Stimulated activated CD8-positive, alpha-beta memory T cell treated with anti-CD3 and anti-CD28 coated beads, Interleukin-4, amount 100 ng/mL, for 24 hours (primary cell): Measurements from ENCODE around the gene OGDHL.

Source experiments
- DNase-seq: peaks from one replicate; pipeline ENCODE4 v3.0.0-alpha.2; 2020; ENCODE audit warnings: low read depth

Gene OGDHL

GRCh38 chr10:49689882-49690510, 72.1 kb downstream of the OGDHL start:
- no peak for DNase-seq

DNA sequence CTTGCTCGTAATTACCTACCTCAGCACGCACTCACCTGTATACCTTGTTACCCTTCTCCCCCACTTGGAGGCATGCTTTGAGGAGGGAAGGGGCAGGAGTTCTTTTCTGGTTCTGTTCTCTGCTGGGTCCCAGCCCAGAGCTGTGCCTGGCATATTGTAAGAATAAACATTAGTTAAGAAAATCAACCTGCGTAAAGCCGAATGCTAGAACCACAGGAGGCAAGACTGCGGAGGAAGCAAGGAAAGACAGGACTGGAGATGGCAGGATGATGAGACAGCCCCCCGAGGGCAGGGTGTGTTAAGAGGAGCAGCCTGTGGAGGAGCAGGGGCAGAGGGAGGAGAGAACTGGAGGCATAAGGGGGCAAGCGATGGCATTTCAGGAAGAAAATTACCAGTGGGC, 73.2 kb downstream of the OGDHL start:
- DNase-seq = no peak

DNA sequence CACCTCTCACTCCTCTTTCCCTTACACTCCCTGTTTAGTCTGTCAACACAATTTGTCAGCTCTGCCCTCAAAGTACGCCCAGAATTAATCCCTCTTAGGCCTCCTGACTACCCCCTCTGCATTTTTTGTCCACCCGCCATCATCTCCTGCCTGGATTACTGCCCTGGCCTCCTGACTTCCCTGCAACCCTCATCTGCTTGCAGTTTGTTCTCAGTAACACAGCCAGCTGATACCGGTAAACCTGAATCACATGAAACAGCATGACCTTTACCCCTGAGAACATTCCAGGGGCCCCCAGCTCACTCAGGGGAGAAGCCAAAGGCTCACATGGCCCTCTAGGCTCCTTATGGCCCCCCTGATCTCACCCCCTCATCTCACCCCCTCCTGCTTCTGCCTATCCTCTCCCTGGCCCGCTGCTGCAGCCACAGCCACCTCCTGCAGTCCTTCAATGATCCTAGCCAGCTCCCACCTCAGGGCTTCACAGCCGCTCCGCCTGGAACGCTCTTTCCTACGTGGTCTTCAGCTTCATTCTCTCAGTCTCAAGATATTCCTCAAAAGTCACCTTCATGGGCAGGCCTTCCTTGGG, 73.8 kb downstream of the OGDHL start:
- DNase-seq = no peak

DNA sequence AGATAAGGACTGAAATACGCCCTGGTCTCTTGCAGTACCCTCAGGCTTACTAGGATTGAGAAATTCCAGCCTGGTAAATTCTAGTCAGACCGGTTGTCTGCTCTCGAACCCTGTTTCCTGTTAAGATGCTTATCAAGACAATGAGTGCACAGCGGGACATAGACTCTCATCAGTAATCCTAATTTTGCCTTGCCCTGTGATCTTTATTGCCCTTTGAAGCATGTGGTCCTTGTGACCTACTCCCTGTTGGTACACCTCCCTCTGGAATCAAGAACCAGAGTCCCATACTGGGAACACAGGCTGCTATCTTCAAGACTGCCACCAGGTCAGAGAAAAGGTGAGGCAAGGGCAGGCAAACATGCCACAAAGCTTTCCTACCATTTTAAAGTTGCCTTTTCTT, 75.5 kb downstream of the OGDHL start:
- DNase-seq = no peak
